Activated CD4-positive, alpha-beta memory T cell treated with anti-CD3 and anti-CD28 coated beads for 36 hours (primary cell): ENCODE measurements around the gene FAM170B. TPM values are rescaled to one million over a fixed set of nuclear protein-coding genes. Genes with fewer than 3 reads are reported as not detected.
A peak's percentile ranks its signal among the peaks of the same experiment; 100 is the strongest.

Experiments
- CTCF ChIA-PET: fragments of 350-600 bp; sonication (Branson Sonifier 250); formaldehyde crosslinking; loops from one replicate; lab custom pipeline; 2021; ENCODE audit warnings: antibody characterized with exemption, inconsistent platforms; lab: Charles Lee
- POLR2A ChIA-PET: fragments of 350-600 bp; sonication (Branson Sonifier 250); formaldehyde crosslinking; loops from one replicate; lab custom pipeline; 2021; ENCODE audit warnings: antibody characterized with exemption; lab: Charles Lee
- DNase-seq: peaks from one replicate; pipeline ENCODE4 v3.0.0-alpha.2; 2020
- H3K27ac Mint-ChIP-seq: one replicate; pipeline ENCODE4 v1.8.0; 2021; ENCODE audit warnings: mixed read lengths
- H3K27me3 Mint-ChIP-seq: one replicate; pipeline ENCODE4 v1.8.0; 2021; ENCODE audit warnings: mixed read lengths
- H3K36me3 Mint-ChIP-seq: one replicate; pipeline ENCODE4 v1.8.0; 2021; ENCODE audit warnings: mixed read lengths
- H3K4me1 Mint-ChIP-seq: one replicate; pipeline ENCODE4 v1.8.0; 2021; ENCODE audit warnings: low read depth, mixed read lengths
- H3K4me3 Mint-ChIP-seq: one replicate; pipeline ENCODE4 v1.8.0; 2021; ENCODE audit warnings: mild to moderate bottlenecking, mixed read lengths
- H3K9me3 Mint-ChIP-seq: one replicate; pipeline ENCODE4 v1.8.0; 2021; ENCODE audit warnings: mixed read lengths
- intact Hi-C: fragments of 100-400 bp; cut with micrococcal nuclease; formaldehyde crosslinking; loops from one replicate; pipeline ENCODE4 v1.15.1; 2023
- total RNA-seq, 2 experiments: library from RNA; stranded (reverse); gene quantifications; one replicate each; pipeline ENCODE4 v1.2.3, GENCODE V29; 2021

The FAM170B gene
- total RNA-seq, 2 experiments from 2014 or later, result not detected

- Mint-ChIP-seq H3K27me3 (peaks cover 9% of the 10 kb centered on the region), H3K27ac (no peak overlapping the region), H3K4me1 (no peaks in the 10 kb centered on the region), H3K4me3 (no peak overlapping the region), H3K36me3 (no peaks in the 10 kb centered on the region), H3K9me3 (peaks cover 12% of the 10 kb centered on the region)
- no peak for DNase-seq
- intact Hi-C loops, result no loop called here
- ChIA-PET CTCF (interaction anchor here (0.8 kb wide), 1 partner anchor 15 kb away, joined by 3 read pairs; no protein-coding TSS in a partner anchor), POLR2A (no interaction called here)
Measured at GRCh38 chr10:49149881-49150280, 16.1 kb upstream of the FAM170B start.

- intact Hi-C loops, result no loop called here
- H3K4me1 Mint-ChIP-seq, result no peaks in the 10 kb centered on the region
- peaks cover 12% of the 10 kb centered on the region for H3K9me3 Mint-ChIP-seq
- no peaks in the 10 kb centered on the region for H3K27me3 Mint-ChIP-seq
- H3K4me3 Mint-ChIP-seq, result no peak overlapping the region
- DNase-seq, result no peak
- CTCF ChIA-PET, result no interaction called here
- POLR2A ChIA-PET, result interaction anchor here (2.0 kb wide), 1 partner anchor 11 kb away, joined by 5 read pairs; no protein-coding TSS in a partner anchor
- no peak overlapping the region for H3K27ac Mint-ChIP-seq
- H3K36me3 Mint-ChIP-seq, result no peaks in the 10 kb centered on the region
Measured at GRCh38 chr10:49144058-49144720, 10.4 kb upstream of the FAM170B start.

- CTCF ChIA-PET, result no interaction called here
- intact Hi-C loops, result no loop called here
- no peak overlapping the region for H3K4me3 Mint-ChIP-seq
Measured at GRCh38 chr10:49143249-49143648, 9.4 kb upstream of the FAM170B start.

GRCh38 chr10:49141541-49142332 is 7.9 kb upstream of the FAM170B start:
- Mint-ChIP-seq H3K36me3 (no peaks in the 10 kb centered on the region), H3K27ac (no peak overlapping the region), H3K4me3 (no peak overlapping the region), H3K27me3 (no peaks in the 10 kb centered on the region), H3K4me1 (no peaks in the 10 kb centered on the region), H3K9me3 (no peaks in the 10 kb centered on the region)
- DNase-seq, result no peak
- intact Hi-C loops, result no loop called here
- POLR2A ChIA-PET, result no interaction called here
- CTCF ChIA-PET, result no interaction called here

More at GRCh38 chr10:49143249-49143648, 9.4 kb upstream of the FAM170B start:
- POLR2A ChIA-PET, result no interaction called here
- no peaks in the 10 kb centered on the region for H3K4me1 Mint-ChIP-seq
- no peaks in the 10 kb centered on the region for H3K27me3 Mint-ChIP-seq
- no peaks in the 10 kb centered on the region for H3K36me3 Mint-ChIP-seq
- DNase-seq, result no peak
- H3K9me3 Mint-ChIP-seq, result peaks cover 9% of the 10 kb centered on the region
- no peak overlapping the region for H3K27ac Mint-ChIP-seq

GRCh38 chr10:49140304-49141177 is 6.7 kb upstream of the FAM170B start:
- DNase-seq, result no peak
- Mint-ChIP-seq H3K4me1 (no peaks in the 10 kb centered on the region), H3K27me3 (peaks cover 4% of the 10 kb centered on the region), H3K4me3 (no peak overlapping the region), H3K27ac (no peak overlapping the region), H3K36me3 (no peaks in the 10 kb centered on the region), H3K9me3 (no peaks in the 10 kb centered on the region)
- intact Hi-C loops, result no loop called here
- CTCF ChIA-PET, result no interaction called here
- POLR2A ChIA-PET, result no interaction called here

- Mint-ChIP-seq H3K27ac (no peak overlapping the region), H3K36me3 (no peaks in the 10 kb centered on the region), H3K9me3 (no peaks in the 10 kb centered on the region), H3K4me1 (no peaks in the 10 kb centered on the region), H3K4me3 (no peak overlapping the region), H3K27me3 (peaks cover 5% of the 10 kb centered on the region)
- ChIA-PET POLR2A (no interaction called here), CTCF (no interaction called here)
- peak; percentile 19 for DNase-seq
- intact Hi-C loops, result no loop called here
Measured at GRCh38 chr10:49139846-49140195, 6.0 kb upstream of the FAM170B start.

GRCh38 chr10:49139028-49139845 is 5.4 kb upstream of the FAM170B start:
- H3K27ac Mint-ChIP-seq, result no peak overlapping the region
- DNase-seq, result no peak
- ChIA-PET CTCF (interaction anchor here (0.9 kb wide), 1 partner anchor 483 kb away, joined by 3 read pairs; no protein-coding TSS in a partner anchor), POLR2A (no interaction called here)
- H3K36me3 Mint-ChIP-seq, result no peaks in the 10 kb centered on the region
- H3K9me3 Mint-ChIP-seq, result no peaks in the 10 kb centered on the region
- peaks cover 5% of the 10 kb centered on the region for H3K27me3 Mint-ChIP-seq
- intact Hi-C loops, result no loop called here
- H3K4me1 Mint-ChIP-seq, result no peaks in the 10 kb centered on the region
- H3K4me3 Mint-ChIP-seq, result no peak overlapping the region

- intact Hi-C loops, result no loop called here
- POLR2A ChIA-PET, result no interaction called here
Measured at GRCh38 chr10:49138361-49138891, 4.6 kb upstream of the FAM170B start.

GRCh38 chr10:49136525-49136924 is 2.7 kb upstream of the FAM170B start:
- intact Hi-C loops, result no loop called here
- no peak for DNase-seq
- ChIA-PET CTCF (no interaction called here), POLR2A (no interaction called here)
- Mint-ChIP-seq H3K9me3 (no peaks in the 10 kb centered on the region), H3K4me3 (no peak overlapping the region), H3K4me1 (no peaks in the 10 kb centered on the region), H3K36me3 (no peaks in the 10 kb centered on the region), H3K27ac (no peak overlapping the region), H3K27me3 (peaks cover 11% of the 10 kb centered on the region)

More at GRCh38 chr10:49138361-49138891, 4.6 kb upstream of the FAM170B start:
- Mint-ChIP-seq H3K36me3 (no peaks in the 10 kb centered on the region), H3K4me3 (no peak overlapping the region), H3K4me1 (no peaks in the 10 kb centered on the region), H3K9me3 (no peaks in the 10 kb centered on the region), H3K27ac (no peak overlapping the region), H3K27me3 (peaks cover 11% of the 10 kb centered on the region)
- CTCF ChIA-PET, result interaction anchor here (0.9 kb wide), 1 partner anchor 482 kb away, joined by 3 read pairs; no protein-coding TSS in a partner anchor
- no peak for DNase-seq

GRCh38 chr10:49135575-49136313 is 1.9 kb upstream of the FAM170B start:
- intact Hi-C loops, result no loop called here
- CTCF ChIA-PET, result no interaction called here
- Mint-ChIP-seq H3K27ac (no peak overlapping the region), H3K4me1 (no peaks in the 10 kb centered on the region), H3K4me3 (no peak overlapping the region), H3K27me3 (peaks cover 11% of the 10 kb centered on the region), H3K9me3 (no peaks in the 10 kb centered on the region), H3K36me3 (no peaks in the 10 kb centered on the region)
- POLR2A ChIA-PET, result no interaction called here
- DNase-seq, result no peak

GRCh38 chr10:49134327-49134726 is 506 bp upstream of the FAM170B start:
- DNase-seq, result no peak
- Mint-ChIP-seq H3K4me1 (no peaks in the 10 kb centered on the region), H3K4me3 (no peak overlapping the region), H3K27me3 (peaks cover 11% of the 10 kb centered on the region), H3K36me3 (no peaks in the 10 kb centered on the region), H3K9me3 (no peaks in the 10 kb centered on the region), H3K27ac (no peak overlapping the region)
- ChIA-PET CTCF (no interaction called here), POLR2A (no interaction called here)
- intact Hi-C loops, result no loop called here
